Neural cell (in vitro differentiated cells): ENCODE measurements around the gene TCEAL8. TPM values are rescaled to one million over a fixed set of nuclear protein-coding genes. Genes with fewer than 3 reads are reported as not detected.
A peak's percentile ranks its signal among the peaks of the same experiment; 100 is the strongest.

Source experiments
- H2AFZ ChIP-seq: fragments of 200-600, 300-800 bp; sonication (generic), shearing (Covaris generic); 2 replicates; pipeline ENCODE4 v1.6.0; 2014; ENCODE audit warnings: low read depth, mild to moderate bottlenecking, antibody characterized with exemption, low read length, moderate library complexity
- H3F3A ChIP-seq: fragments of 200-600 bp; shearing (Covaris generic); 2 replicates; pipeline ENCODE4 v1.6.1; 2016; ENCODE audit warnings: mild to moderate bottlenecking, moderate library complexity, mixed read lengths, antibody characterized with exemption, low read length; ENCODE audit not compliant: insufficient read depth, poor library complexity, severe bottlenecking
- H3K27ac ChIP-seq: fragments of 200-600, 300-800 bp; sonication (generic), shearing (Covaris generic); 2 replicates; pipeline ENCODE4 v1.5.1; 2014; ENCODE audit warnings: mild to moderate bottlenecking, low read length, moderate library complexity
- H3K27me3 ChIP-seq: fragments of 300-800, 200-600 bp; sonication (generic), shearing (Covaris generic); 2 replicates; pipeline ENCODE4 v1.6.0; 2014; ENCODE audit warnings: mild to moderate bottlenecking, low read depth, low read length, moderate library complexity; ENCODE audit not compliant: insufficient read depth
- H3K36me3 ChIP-seq: fragments of 300-800, 200-600 bp; sonication (generic), shearing (Covaris generic); 2 replicates; pipeline ENCODE4 v1.5.1; 2014; ENCODE audit warnings: mild to moderate bottlenecking, antibody characterized with exemption, low read length, moderate library complexity; ENCODE audit not compliant: insufficient read depth
- H3K4me2 ChIP-seq: fragments of 300-800, 200-600 bp; sonication (generic), shearing (Covaris generic); 2 replicates; pipeline ENCODE4 v1.6.0; 2014; ENCODE audit warnings: mild to moderate bottlenecking, low read length
- H3K4me3 ChIP-seq: fragments of 300-800, 200-600 bp; sonication (generic), shearing (Covaris generic); 2 replicates; pipeline ENCODE4 v1.5.1; 2014; ENCODE audit warnings: mild to moderate bottlenecking, low read length, moderate library complexity
- H3K79me2 ChIP-seq: fragments of 200-600 bp; shearing (Covaris generic); replicated peaks from 2 replicates; pipeline ENCODE4 v1.6.0; 2014; ENCODE audit warnings: mild to moderate bottlenecking, low read length, moderate library complexity; ENCODE audit not compliant: insufficient read depth
- H3K9ac ChIP-seq: fragments of 300-800, 200-600 bp; sonication (generic), shearing (Covaris generic); 2 replicates; pipeline ENCODE4 v1.6.1; 2016; ENCODE audit warnings: mild to moderate bottlenecking, low read length, mixed read lengths
- H3K9me2 ChIP-seq: fragments of 200-600 bp; shearing (Covaris generic); 2 replicates; pipeline ENCODE4 v1.6.1; 2016; ENCODE audit warnings: mild to moderate bottlenecking, low read length, mixed read lengths; ENCODE audit not compliant: insufficient read depth
- H3K9me3 ChIP-seq: fragments of 200-600, 300-800 bp; sonication (generic), shearing (Covaris generic); 2 replicates; pipeline ENCODE4 v1.6.1; 2016; ENCODE audit warnings: mild to moderate bottlenecking, mixed run types, low read length, moderate library complexity, mixed read lengths
- H4K20me1 ChIP-seq: fragments of 200-600 bp; shearing (Covaris generic); 2 replicates; pipeline ENCODE4 v1.6.1; 2016; ENCODE audit warnings: mild to moderate bottlenecking, mixed run types; ENCODE audit not compliant: insufficient read depth
- CTCF ChIP-seq: fragments of 450-650 bp; IDR thresholded peaks from 2 replicates; pipeline ENCODE4 v1.5.1; 2014; ENCODE audit warnings: antibody characterized with exemption, mild to moderate bottlenecking, moderate library complexity; ENCODE audit not compliant: poor library complexity, severe bottlenecking
- EP300 ChIP-seq: fragments of 450-650 bp; conservative IDR thresholded peaks from 2 replicates; pipeline ENCODE4 v1.6.1; 2014; ENCODE audit warnings: antibody characterized with exemption, mild to moderate bottlenecking, moderate library complexity; ENCODE audit not compliant: poor library complexity, severe bottlenecking
- EZH2 ChIP-seq: fragments of 200-600, 300-800 bp; shearing (Covaris generic), sonication (generic); IDR thresholded peaks from 2 replicates; pipeline ENCODE4 v1.6.1; 2014; ENCODE audit warnings: antibody characterized with exemption, low read length, borderline replicate concordance, mild to moderate bottlenecking; ENCODE audit not compliant: insufficient read depth, poor library complexity, severe bottlenecking
- MXI1 ChIP-seq: fragments of 450-650 bp; conservative IDR thresholded peaks from 2 replicates; pipeline ENCODE4 v1.6.1; 2014; ENCODE audit warnings: antibody characterized with exemption, mild to moderate bottlenecking; ENCODE audit not compliant: poor library complexity, severe bottlenecking
- POLR2AphosphoS5 ChIP-seq: IDR thresholded peaks from 2 replicates; pipeline ENCODE4 v1.6.1; 2012
- RAD21 ChIP-seq: fragments of 450-650 bp; conservative IDR thresholded peaks from 2 replicates; pipeline ENCODE4 v1.6.1; 2014; ENCODE audit warnings: antibody characterized with exemption, mild to moderate bottlenecking, moderate library complexity
- REST ChIP-seq: IDR thresholded peaks from 2 replicates; pipeline ENCODE4 v1.6.1; 2012; ENCODE audit warnings: borderline replicate concordance
- SMC3 ChIP-seq: fragments of 450-650 bp; conservative IDR thresholded peaks from 2 replicates; pipeline ENCODE4 v1.6.1; 2014; ENCODE audit warnings: antibody characterized with exemption, mild to moderate bottlenecking, moderate library complexity; ENCODE audit not compliant: poor library complexity
- TAF1 ChIP-seq: IDR thresholded peaks from 2 replicates; pipeline ENCODE4 v1.6.1; 2012; ENCODE audit warnings: low read depth
- polyA plus RNA-seq: library from polyadenylated mRNA; depleted of rRNA; stranded (reverse); fragments of >200 nt; gene quantifications from 2 replicates; pipeline ENCODE4 v1.2.3, GENCODE V29; 2014

Gene TCEAL8
- polyA plus RNA-seq, 1 donor from 2014 or later = 167 TPM

DNA sequence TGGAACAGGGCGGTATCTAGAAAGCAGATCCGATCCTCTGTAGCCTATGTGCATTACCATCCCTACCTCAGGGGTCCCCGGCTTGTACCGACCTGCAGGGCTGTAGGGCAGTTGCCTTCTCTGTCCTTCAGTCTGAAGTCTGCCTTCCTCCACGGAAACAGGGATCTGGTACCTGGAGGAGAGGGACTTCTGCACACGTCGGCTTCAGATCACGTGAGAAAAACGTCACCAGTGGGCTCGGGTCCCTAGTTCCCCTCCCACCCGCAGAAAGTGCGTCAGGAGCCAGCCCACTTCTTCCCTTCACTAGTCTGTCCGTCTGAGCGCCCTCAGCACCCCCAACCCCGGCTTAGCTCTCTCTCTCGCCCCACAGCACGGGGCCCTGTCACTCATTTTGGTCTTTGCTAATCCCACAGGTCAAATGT is 21.6 kb upstream of the TCEAL8 start, which contains the start of gene TCEAL5:
TSS of gene TCEAL5 (minus strand) at position 170 of the 422 bp plus-strand sequence. CDS start 2,187 bp downstream, outside the sequence.
- Histone ChIP-seq H3K9ac (peak within 1 kb of the TSS; percentile 16), H3K4me2 (no peak within 1 kb of the TSS)

GRCh38 chrX:103275947-103276567 is 21.1 kb upstream of the TCEAL8 start:
- no peaks in the 10 kb centered on the region for H3K9me3 ChIP-seq
- no peaks in the 10 kb centered on the region for H3K36me3 ChIP-seq
- H3F3A ChIP-seq = no peaks in the 10 kb centered on the region
- no peaks in the 10 kb centered on the region for H3K9me2 ChIP-seq
- H3K4me3 ChIP-seq = peak overlapping the region; percentile 42
- no peak overlapping the region for H3K4me2 ChIP-seq
- no peaks in the 10 kb centered on the region for H4K20me1 ChIP-seq
- no peak overlapping the region for H2AFZ ChIP-seq
- H3K27me3 ChIP-seq = no peaks in the 10 kb centered on the region
- H3K79me2 ChIP-seq = no peaks in the 10 kb centered on the region
- no peak overlapping the region for H3K27ac ChIP-seq
- H3K9ac ChIP-seq = peak overlapping the region; percentile 16
- TF ChIP-seq POLR2AphosphoS5 = no peak
- TF ChIP-seq TAF1 = no peak
- TF ChIP-seq REST = no peak
- TF ChIP-seq EZH2 = no peak
- no peak for TF ChIP-seq RAD21
- TF ChIP-seq SMC3 = no peak
- TF ChIP-seq MXI1 = no peak
- TF ChIP-seq EP300 = no peak

More for the DNA sequence above, 21.6 kb upstream of the TCEAL8 start, which contains the start of gene TCEAL5:
- H3K4me3 ChIP-seq = peak within 1 kb of the TSS; percentile 42
- no peaks in the 10 kb centered on the region for H4K20me1 ChIP-seq
- H3K79me2 ChIP-seq = no peaks in the 10 kb centered on the region
- no peaks in the 10 kb centered on the region for H3K27me3 ChIP-seq
- no peaks in the 10 kb centered on the region for H3K9me3 ChIP-seq
- H2AFZ ChIP-seq = no peak within 1 kb of the TSS
- H3K36me3 ChIP-seq = no peaks in the 10 kb centered on the region
- no peak for TF ChIP-seq POLR2AphosphoS5
- TF ChIP-seq SMC3 = no peak
- no peak for TF ChIP-seq REST
- no peak for TF ChIP-seq RAD21
- no peak for TF ChIP-seq CTCF
- no peak for TF ChIP-seq EZH2
- no peak for TF ChIP-seq EP300
- no peak for TF ChIP-seq TAF1
- no peak for TF ChIP-seq MXI1
- H3F3A ChIP-seq = no peaks in the 10 kb centered on the region
- no peak within 1 kb of the TSS for H3K27ac ChIP-seq
- no peaks in the 10 kb centered on the region for H3K9me2 ChIP-seq
